Upper lobe of right lung (tissue), 1 donor: Measurements from ENCODE around the gene AOAH. TPM values are rescaled to one million over a fixed set of nuclear protein-coding genes. Genes with fewer than 3 reads are reported as not detected.
A peak's percentile ranks its signal among the peaks of the same experiment; 100 is the strongest.

ENCODE experiments used
- ATAC-seq: fragments of 200-7000 bp; cut with Tn5 transposase; one replicate; pipeline ENCODE4 v1.9.1; 2020; ENCODE audit warnings: mild to moderate bottlenecking, moderate library complexity
- DNase-seq: peaks from one replicate; pipeline ENCODE4 v3.0.0-alpha.2; 2020
- H3K27ac ChIP-seq: fragments of 200-600 bp; one replicate; pipeline ENCODE4 v1.8.0; 2022
- H3K27me3 ChIP-seq: fragments of 200-600 bp; one replicate; pipeline ENCODE4 v1.8.0; 2022; ENCODE audit warnings: mild to moderate bottlenecking
- H3K36me3 ChIP-seq: fragments of 200-600 bp; one replicate; pipeline ENCODE4 v1.8.0; 2022
- H3K4me1 ChIP-seq: fragments of 200-600 bp; one replicate; pipeline ENCODE4 v1.8.0; 2022
- H3K4me3 ChIP-seq: fragments of 200-600 bp; one replicate; pipeline ENCODE4 v1.8.0; 2022; ENCODE audit warnings: mild to moderate bottlenecking
- H3K9me3 ChIP-seq: fragments of 200-600 bp; one replicate; pipeline ENCODE4 v1.8.0; 2022
- intact Hi-C: fragments of 100-400 bp; cut with DNase I; formaldehyde crosslinking; loops from one replicate; pipeline ENCODE4 v1.11.0; 2022
- total RNA-seq: library from RNA; stranded (reverse); fragmentation: NEBNext Ultra II Directional; extraction: Animal tissue kit (Norgen Biotek cat#: 25700); gene quantifications from one replicate; pipeline ENCODE4 v1.2.1, GENCODE V29; 2021
- TF ChIP-seq, protein P1 (sequence below): fragments of 200-600 bp; IDR thresholded peaks from one replicate; pipeline ENCODE4 v1.8.0; 2022; ENCODE audit warnings: antibody characterized with exemption
- donor health status: DM: no; HTN: yes; CAD: no; lungs with severe emphysema.

The AOAH gene
- total RNA-seq, 1 donor from 2014 or later = 20.8 TPM

DNA sequence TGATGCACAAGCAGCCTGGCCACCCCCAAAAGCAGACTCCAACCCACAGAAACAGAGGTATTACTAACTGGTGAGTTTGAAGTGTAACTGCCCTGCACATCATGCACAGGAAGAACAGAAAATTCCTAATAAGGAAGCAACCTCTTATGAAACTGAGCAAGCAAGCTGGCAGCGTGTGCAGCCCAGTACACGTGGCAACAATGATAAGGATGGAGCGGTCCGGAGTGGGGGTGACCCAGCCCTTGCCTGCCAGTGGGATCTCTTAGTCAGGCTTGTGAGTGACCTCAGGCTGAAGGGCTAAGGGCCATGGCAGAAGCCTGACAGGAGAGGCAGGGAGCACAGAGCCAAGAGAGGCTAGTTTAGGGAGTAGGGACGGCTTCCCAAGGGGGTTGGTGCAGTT lies 22.1 kb upstream of the AOAH start:
- Histone ChIP-seq H3K4me1 (peaks cover 5% of the 10 kb centered on the region), H3K27ac (no peak overlapping the region), H3K27me3 (no peaks in the 10 kb centered on the region), H3K9me3 (no peaks in the 10 kb centered on the region), H3K36me3 (no peaks in the 10 kb centered on the region), H3K4me3 (no peak overlapping the region)
- no peak for DNase-seq
- ATAC-seq = peak; percentile 70
- intact Hi-C loops = no loop called here
- TF ChIP-seq, protein P1, sequence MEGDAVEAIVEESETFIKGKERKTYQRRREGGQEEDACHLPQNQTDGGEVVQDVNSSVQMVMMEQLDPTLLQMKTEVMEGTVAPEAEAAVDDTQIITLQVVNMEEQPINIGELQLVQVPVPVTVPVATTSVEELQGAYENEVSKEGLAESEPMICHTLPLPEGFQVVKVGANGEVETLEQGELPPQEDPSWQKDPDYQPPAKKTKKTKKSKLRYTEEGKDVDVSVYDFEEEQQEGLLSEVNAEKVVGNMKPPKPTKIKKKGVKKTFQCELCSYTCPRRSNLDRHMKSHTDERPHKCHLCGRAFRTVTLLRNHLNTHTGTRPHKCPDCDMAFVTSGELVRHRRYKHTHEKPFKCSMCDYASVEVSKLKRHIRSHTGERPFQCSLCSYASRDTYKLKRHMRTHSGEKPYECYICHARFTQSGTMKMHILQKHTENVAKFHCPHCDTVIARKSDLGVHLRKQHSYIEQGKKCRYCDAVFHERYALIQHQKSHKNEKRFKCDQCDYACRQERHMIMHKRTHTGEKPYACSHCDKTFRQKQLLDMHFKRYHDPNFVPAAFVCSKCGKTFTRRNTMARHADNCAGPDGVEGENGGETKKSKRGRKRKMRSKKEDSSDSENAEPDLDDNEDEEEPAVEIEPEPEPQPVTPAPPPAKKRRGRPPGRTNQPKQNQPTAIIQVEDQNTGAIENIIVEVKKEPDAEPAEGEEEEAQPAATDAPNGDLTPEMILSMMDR = no peak

DNA sequence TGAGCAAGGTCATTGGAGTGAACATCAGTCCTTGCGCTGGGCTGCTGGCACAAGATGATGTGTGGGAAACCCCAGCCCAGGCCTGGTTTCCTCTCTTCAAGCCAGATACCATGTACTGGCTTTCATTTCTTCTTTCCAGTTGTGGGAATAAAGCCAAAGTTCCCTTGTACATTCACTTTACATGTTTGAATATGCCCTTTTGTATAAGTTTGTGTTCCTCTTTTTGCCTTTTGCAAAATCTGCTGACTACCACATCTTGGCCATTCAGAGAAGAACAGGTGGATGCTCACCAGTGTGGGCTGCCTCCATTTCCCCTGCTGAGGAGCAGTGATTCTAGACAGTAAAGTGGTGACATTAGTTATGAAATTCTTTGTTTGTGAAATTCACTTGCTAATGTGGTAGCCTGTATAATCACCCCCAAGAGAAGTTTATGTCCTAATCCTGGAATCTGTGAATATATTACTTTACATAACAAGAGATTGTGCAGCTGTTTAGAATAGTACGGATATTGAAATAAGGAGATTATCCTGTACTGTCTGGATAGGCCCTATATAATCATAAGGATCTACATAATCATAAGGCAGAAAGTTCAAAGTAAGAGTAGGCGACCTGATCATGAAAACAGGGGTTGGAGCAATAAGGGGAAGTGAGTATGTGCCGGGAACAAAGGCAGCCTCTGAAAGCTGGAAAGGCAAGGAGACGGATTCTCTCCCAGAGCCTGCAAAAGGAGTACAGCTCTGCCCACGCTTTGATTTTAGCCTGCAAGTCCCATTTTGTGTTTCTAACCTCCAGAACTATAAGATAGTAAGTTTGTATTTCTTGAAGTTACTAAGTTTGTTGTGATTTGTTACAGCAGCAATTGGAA lies 18.8 kb upstream of the AOAH start:
- Histone ChIP-seq H3K4me3 (no peak overlapping the region), H3K27ac (no peak overlapping the region), H3K27me3 (no peaks in the 10 kb centered on the region), H3K36me3 (no peaks in the 10 kb centered on the region), H3K4me1 (no peaks in the 10 kb centered on the region), H3K9me3 (no peaks in the 10 kb centered on the region)
- intact Hi-C loops = no loop called here
- DNase-seq (no peak), ATAC-seq (peak; percentile 79)
- TF ChIP-seq, protein P1 = no peak

DNA sequence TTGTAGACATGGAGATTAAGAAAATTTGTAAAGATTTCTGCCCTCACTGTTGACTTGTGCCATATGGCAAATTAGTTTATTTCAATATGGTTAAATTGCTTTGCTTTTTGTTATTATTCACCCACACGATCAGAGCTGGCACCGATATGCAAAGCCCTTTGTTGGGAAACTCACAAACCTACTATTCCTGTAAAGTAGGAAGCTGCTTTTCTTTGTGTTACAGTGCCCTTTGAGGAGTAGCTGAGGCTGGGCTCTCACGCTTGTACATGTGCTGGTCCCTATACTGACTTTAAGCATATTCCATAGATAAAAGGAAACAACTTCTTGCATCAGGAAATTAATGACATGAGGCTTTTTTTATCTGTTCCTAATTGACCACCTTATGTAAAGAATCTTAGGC lies 17.6 kb upstream of the AOAH start:
- H3K4me3 ChIP-seq = no peak overlapping the region
- TF ChIP-seq, protein P1 = no peak
- H3K27ac ChIP-seq = no peak overlapping the region
- DNase-seq (no peak), ATAC-seq (no peak)
- no peaks in the 10 kb centered on the region for H3K9me3 ChIP-seq
- H3K27me3 ChIP-seq = no peaks in the 10 kb centered on the region
- intact Hi-C loops = no loop called here
- H3K36me3 ChIP-seq = no peaks in the 10 kb centered on the region
- no peaks in the 10 kb centered on the region for H3K4me1 ChIP-seq

DNA sequence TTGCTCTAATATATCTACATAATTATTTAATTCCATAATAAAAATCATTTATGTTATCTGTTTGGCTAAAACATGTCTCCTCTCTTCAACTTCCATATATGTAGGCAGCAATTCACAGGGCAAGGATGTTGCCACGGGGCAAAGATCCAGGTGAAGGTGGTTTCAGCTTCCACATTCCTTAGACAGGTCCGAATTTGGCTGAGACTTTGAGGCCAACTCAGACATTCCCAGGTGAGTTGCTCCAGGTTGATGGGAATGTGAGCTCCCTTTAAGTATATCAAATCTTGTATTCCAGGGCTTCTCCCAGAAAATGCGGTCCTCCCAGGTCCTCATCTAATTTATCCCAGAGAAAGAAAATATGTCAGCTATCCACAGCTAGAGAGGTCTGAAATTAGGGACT lies 15.1 kb upstream of the AOAH start:
- Histone ChIP-seq H3K4me3 (no peak overlapping the region), H3K9me3 (no peaks in the 10 kb centered on the region), H3K27ac (no peak overlapping the region), H3K4me1 (no peaks in the 10 kb centered on the region), H3K36me3 (no peaks in the 10 kb centered on the region), H3K27me3 (no peaks in the 10 kb centered on the region)
- ATAC-seq = no peak
- intact Hi-C loops = no loop called here
- TF ChIP-seq, protein P1 = no peak
- no peak for DNase-seq

DNA sequence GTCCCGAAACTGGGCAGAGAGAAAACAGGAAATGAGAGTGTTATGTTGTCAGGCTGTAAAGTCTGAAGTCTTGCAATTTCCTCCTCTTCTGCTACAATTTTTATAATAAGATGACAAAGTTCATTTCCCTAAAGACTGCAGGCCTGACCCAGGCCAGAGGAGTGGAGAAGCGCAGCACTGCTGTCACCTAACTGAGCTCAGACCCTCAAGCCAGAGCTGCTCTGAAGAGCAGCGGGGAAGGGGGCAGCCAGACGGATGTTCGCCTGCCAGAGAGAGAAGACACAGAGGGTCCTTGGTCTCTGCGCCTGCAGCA lies 12.6 kb upstream of the AOAH start:
- ATAC-seq (peak; percentile 87), DNase-seq (no peak)
- H3K4me1 ChIP-seq = no peaks in the 10 kb centered on the region
- intact Hi-C loops = no loop called here
- H3K9me3 ChIP-seq = no peaks in the 10 kb centered on the region
- no peaks in the 10 kb centered on the region for H3K36me3 ChIP-seq
- TF ChIP-seq, protein P1 = no peak
- H3K4me3 ChIP-seq = no peak overlapping the region
- H3K27ac ChIP-seq = peak overlapping the region; percentile 62
- H3K27me3 ChIP-seq = no peaks in the 10 kb centered on the region
